ENCODE measurements around the gene SFT2D2.

DNA sequence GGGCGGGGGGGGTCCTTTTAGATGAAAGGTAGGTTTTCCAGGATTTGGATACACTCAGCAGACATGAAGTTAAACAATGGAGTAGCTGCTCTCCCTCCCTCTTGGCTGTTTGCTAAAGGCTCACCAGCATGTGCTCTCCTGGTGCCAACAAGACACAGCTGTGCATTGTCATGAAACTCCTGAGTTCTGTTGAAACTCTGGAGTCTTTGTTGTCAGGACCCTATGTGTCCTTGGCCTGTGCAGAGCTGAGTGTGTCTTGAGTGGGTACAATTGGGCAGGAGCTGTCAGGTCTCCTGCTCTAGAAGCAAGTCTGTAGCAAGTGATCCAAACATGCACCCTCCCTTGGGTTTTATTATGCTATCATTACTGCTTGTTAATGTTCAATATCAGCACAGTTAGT is 67.6 kb downstream of the SFT2D2 start:
- TF ChIP-seq, protein P1, sequence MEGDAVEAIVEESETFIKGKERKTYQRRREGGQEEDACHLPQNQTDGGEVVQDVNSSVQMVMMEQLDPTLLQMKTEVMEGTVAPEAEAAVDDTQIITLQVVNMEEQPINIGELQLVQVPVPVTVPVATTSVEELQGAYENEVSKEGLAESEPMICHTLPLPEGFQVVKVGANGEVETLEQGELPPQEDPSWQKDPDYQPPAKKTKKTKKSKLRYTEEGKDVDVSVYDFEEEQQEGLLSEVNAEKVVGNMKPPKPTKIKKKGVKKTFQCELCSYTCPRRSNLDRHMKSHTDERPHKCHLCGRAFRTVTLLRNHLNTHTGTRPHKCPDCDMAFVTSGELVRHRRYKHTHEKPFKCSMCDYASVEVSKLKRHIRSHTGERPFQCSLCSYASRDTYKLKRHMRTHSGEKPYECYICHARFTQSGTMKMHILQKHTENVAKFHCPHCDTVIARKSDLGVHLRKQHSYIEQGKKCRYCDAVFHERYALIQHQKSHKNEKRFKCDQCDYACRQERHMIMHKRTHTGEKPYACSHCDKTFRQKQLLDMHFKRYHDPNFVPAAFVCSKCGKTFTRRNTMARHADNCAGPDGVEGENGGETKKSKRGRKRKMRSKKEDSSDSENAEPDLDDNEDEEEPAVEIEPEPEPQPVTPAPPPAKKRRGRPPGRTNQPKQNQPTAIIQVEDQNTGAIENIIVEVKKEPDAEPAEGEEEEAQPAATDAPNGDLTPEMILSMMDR (IDR thresholded peaks at IDR 0.05), result no peak
- no peak for TF ChIP-seq POLR2A (IDR thresholded peaks at IDR 0.05)
- no peak for TF ChIP-seq POLR2AphosphoS5 (IDR thresholded peaks at IDR 0.05)
